ELF-1 (cell line): Measurements from ENCODE around the gene ARMC9.
"Not testable (repeated sequence)": the region's sequence is repeated elsewhere in the genome, so short reads cannot be mapped to it uniquely, and the experiment has no call there.

Experiments used
- DNase-seq: peaks from one replicate; pipeline ENCODE4 v3.0.0-alpha.2; 2016; ENCODE audit warnings: low read depth, low spot score

Gene ARMC9

DNA sequence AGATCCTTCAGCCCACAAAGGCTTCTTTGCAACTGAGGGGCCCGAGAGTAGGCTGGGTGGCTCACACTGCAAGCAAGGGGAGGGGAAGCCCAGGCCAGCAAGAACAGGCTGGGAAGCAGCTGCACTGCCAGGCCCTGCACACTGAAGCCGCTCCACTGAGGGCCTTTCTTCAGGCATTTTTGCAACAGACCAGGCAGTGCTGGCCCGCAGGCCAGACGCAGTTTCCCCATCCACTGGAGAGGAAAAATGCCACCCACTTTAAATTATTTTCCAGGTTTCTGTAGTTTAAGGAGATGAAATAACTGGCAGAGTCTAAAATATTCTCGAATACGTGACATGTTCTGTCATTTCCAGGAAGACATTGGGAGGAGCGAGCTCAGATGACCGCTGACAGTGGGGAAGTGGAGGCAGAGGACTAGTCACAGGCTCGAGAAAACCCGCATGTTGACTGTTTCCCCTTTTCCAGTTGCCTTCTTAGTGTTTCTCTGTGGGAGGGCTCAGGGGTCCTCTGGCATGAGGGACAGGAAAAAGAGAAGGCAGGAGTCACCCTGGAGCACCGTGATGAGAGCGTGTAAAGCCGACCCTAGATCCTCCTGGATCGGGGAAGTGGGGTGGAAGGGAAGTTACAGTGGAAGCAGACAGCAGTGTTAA is 143.8 kb downstream of the ARMC9 start:
- DNase-seq, result peak; percentile 51

DNA sequence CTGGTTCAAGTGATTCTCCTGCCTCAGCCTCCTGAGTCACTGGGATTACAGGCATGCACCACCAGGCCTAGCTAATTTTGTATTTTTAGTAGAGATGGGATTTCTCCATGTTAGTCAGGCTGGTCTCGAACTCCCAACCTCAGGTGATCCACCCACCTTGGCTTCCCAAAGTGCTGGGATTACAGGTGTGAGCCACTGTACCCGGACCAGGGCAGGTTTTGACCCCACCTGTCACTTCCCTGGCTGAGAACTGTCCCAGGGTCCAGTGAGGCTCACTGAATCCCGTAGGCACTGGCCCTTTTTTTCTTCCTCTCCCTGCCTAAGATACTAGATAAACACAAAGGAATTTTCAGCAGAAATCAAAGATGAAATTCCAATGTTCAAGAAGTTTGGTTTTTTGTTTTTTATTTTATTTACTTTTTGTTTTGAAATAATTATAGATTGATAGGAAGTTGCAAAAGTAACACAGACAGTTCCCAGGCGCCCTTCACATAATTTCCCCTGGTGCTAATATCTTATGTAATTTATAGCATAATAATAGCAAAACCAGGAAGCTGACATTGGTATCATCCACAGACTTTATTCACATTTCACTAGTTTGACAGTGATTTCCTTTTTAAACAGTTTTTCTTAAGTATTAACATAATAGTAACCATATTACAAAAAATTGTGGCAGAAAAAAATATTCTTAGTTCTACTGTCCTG is 144.7 kb downstream of the ARMC9 start:
- no peak for DNase-seq

DNA sequence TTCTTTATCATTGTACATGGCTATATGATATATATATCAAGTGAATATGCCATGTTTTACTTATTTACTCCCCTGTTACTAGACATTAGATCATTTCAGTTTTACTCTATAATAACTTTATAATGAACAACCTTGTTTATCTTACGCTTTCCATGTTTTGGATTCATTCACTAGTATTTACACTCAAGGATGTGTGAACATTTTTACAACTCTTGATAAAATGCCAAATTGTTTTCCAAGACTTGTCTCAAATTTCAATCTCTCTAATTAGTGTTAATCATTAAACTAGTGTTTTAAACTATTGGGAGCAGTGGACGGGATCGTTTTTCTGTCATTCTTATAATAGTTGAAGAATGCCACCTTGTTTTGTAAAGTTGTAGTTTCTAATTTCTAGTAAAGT is 145.6 kb downstream of the ARMC9 start:
- DNase-seq, result no peak

DNA sequence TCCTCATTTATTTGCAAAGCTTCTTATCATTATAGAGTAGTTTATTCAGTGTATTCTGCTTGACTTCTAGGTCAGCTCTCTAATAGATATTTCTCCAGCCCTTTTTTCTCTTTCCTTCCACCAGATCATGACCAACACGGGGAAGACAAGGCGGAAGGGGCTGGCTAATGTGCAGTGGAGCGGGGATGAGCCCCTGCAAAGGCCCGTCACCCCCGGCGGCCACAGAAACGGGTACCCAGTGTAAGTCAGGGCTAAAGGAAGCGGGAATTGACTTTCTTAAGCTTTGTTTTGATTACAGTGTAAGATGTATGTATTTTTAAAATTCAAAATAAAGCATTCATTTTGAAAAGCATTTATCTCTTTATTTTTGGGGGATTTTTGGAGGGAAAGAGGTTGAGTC is 146.4 kb downstream of the ARMC9 start:
- no peak for DNase-seq

DNA sequence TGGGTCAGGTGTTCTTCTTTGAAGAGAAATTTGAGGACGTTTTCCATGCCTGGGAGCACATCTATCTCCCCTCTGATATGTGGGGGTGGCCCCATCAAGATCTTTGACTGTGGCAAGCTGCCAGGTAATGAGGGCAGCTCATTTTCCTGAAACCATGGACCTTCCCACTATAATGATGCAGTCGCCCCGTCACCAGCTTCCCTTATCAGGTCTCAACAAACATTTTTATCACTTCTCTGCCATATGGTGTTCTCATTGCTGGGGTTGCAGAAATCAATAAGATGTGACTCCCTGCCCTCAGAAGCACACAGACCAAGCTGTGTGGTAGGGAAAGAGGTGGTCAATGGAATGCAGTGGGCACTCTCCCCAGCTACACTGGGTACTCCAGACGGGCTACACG is 148.7 kb downstream of the ARMC9 start:
- no peak for DNase-seq

DNA sequence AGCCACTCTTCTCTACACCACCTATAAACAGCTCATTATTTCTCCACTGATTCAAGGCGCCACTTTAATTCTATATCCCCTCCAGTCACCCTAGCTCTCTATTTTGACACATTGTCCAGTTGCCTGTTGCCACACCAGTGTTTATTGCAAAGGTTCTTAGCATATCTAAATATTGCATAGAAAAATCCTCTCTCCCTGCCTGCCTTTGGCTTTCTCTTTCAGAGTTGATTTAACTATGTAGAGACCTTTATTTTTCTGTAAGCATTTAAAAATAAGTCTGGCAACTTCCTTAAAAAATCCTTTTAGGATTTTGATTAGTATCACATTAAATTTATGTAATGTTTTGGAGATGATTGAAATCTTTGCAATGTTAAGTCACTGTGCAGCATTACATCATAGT is 149.2 kb downstream of the ARMC9 start:
- DNase-seq, result no peak

DNA sequence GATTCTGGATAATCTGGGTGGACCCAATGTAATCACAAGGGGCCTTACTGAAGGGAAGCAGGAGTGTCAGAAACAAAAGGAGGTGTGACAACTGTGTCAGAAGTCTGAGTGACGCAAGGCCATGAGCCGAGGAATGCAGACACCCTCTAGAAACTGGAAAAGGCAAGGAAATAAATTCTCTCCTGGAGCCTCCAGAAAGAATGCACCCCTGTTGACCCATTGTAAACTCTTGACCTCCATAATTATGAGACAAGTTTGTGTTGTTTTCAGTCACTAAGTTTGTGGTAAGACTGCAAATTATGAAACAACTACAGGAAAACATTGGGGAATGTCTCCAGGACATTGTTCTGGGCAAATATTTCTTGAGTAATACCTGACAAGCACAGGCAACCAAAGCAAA is 149.7 kb downstream of the ARMC9 start:
- DNase-seq, result no peak

DNA sequence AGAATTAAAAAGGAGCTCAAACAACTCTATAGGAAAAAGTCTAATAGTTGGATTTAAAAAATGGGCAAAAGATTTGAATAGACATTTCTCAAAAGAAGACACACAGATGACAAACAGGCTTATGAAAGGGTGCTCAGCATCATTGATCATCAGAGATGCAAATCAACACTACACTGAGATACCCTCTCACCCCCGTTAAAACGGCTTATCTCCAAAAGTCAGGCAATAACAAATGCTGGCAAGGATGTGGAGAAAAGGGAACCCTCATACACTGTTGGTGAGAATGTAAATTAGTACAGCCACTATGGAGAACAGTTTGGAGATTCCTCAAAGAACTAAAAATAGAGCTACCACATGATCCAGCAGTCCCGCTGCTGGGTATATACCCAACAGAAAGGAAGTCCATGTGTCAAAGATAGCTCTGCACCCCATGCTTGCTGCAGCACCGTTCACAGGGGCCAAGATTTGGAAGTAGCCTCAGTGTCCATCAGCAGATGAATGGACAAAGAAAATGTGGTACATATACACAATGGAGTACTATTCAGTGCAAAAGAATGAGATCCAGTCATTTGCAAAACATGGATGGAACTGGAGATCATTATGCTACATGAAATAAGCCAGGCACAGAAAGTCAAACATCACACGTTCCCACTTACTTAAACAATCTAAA is 150.4 kb downstream of the ARMC9 start:
- DNase-seq, result no peak

DNA sequence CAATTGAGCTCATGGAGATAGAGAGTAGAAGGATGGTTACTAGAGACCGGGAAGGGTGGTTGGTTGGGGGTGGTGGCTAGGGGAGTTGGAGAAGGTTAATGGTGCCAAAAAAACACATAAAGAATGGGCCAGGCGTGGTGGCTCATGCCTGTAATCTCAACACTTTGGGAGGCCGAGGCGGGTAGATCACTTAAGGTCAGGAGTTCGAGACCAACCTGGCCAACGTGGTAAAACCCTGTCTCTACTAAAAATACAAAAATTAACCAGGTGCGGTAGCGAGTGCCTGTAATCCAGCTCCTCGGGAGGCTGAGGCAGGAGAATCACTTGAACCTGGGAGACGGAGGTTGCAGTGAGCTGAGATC is 150.9 kb downstream of the ARMC9 start:
- DNase-seq, result not testable (repeated sequence)

DNA sequence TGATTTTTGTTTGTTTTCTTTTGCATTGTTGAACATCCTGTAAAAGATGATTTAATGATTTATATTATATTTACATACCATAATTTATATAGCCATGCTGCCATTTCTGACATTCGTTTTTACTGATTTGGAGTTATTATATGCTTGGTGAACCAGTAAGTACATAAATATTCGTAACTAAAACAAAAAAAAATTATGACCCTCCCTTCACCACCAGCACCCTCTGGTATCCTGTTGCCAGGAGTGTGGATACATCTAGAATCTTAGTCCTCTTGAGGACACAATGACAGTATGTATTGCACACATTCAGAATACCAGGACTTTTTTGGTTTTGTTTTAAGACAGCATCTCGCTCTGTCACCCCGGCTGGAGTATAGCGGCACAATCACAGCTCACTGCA is 153.2 kb downstream of the ARMC9 start:
- DNase-seq, result no peak

DNA sequence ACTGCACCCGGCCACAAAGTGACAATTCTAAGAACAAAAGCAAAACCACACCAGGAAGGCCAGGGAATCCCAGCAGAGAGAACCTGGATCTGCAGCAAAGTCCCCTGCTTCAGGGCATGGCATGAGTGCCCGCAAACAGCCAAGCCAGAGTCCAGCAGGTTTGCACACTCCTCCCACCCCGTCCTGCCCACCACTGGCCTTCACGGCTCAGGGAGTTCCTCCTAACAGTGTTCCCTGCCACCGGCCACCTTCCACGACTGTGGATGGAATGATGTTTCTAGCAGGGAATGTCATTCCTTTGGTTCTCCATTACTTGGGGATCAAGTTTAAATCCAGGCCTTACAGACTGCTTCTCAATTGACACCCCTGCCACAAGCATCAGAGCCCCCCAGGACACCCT is 155.0 kb downstream of the ARMC9 start:
- no peak for DNase-seq

DNA sequence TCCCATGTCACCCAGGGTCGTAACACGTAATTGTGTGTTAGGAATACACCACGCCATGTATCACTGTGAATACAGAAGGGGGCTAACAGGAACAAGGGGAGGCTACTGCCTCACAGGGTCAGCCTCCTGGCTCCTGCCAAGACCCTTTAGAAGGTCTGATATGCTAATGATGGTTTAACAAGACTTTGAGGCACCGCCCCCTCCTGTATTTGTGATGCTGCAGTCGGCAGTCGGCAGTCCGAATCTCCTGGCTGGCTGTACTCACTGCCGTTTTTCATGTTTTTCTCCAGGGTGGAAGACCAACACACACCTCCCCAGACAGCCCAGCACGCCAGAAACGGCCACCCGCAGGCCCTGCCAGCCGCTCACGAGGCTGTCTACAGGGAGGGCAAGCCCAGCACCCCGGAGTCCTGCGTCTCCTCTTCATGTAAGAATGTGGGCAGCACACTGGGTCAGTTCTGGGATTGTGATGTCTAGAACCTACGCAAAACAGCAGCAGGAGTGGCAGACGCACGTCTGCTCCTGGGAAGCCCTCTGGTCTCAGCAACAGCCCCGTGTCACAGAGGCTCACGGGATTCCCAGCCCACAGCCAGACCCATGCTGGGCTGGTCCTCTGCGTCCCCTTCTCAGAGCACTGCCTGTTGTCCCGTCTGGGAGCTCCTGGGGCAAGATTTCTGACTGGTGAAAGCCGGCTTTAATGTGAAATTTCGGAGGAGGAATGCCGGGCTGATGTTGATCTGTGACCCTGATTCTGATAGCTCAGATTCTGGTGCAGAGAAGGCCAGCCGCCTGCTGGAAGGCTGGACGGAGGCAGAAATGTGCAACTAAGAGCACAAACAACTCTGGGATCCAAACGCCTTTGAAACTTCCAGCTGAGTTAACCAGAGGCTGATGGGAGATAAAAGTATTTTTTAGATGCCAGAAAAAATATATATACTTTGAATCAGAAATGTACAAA is 157.4 kb downstream of the ARMC9 start:
- DNase-seq, result peak; percentile 79

DNA sequence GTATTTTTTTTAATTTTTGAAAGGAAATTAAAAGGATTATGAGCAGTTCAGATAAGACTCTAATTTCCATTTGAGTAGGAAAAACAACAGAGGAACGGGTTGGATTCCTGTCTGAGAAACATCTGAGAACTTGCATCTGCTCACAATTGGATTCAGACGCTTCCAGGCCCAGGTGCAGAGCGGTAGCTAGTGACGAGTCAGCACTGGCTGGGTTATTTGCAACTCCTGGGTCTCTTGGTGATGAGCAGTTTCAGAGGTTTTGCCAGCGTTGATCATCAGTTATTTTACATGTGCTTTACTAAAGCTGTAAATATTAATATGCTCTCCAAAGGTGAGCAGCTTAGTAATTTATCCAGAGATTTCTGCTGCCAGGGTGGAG is 158.0 kb downstream of the ARMC9 start:
- DNase-seq, result no peak

DNA sequence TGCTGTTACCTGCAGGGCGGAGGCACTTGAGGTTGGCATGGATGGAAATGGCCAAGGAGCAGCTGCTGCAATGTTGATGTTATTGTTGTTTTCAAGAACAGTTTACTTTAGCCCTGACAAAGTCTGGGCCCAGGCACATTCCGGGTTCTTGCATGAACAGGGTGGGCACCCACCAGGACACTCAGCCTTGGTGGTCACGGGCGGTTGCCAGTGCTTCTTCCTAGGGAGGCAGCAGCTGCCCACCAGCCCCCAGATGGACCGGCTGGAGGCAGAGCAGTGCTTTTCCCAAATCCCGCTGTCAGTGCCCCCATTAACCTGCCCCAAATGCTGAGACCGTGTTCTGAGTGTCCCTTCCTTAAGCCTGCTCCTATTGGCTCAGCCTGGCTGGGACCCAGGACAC is 158.6 kb downstream of the ARMC9 start:
- DNase-seq, result no peak

DNA sequence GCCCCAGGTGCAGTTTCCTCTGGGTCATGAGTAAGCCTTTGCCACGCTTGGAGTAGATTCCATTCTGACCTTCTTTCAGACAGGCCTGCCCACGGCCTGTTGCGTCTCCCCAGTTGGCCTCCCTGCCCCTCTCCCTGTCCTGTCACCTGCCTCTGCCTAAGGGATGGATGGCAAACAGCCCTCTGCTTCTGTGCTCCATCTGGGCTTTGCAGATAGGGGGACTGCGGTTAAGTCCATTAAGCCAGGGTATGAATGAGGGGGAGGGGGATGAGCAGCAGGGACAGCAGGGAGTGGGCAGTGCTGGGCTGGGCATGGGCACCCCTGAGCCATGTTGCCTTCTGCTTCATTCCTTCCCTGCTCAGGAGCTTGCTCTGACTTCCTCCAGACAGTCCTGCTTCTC is 159.5 kb downstream of the ARMC9 start:
- DNase-seq, result no peak

DNA sequence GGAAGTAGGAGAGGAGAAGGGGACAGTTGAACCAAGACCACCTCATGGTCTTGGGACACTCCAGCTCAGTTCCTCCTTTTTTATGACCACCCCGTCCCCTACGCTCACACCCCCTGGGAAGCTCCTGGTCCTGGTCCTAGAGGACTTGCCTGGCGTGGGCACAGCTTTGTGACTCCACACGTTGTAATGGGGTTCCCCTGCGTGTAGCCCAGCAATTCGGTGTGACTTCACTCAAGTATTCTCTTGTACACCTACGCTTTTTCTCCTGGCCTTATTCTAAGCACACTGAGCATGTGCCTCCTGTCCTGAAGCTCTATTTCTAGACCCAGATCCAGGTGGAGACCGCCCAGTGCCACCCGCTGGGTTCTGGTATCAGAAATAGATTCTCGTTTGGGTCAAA is 161.0 kb downstream of the ARMC9 start:
- no peak for DNase-seq

DNA sequence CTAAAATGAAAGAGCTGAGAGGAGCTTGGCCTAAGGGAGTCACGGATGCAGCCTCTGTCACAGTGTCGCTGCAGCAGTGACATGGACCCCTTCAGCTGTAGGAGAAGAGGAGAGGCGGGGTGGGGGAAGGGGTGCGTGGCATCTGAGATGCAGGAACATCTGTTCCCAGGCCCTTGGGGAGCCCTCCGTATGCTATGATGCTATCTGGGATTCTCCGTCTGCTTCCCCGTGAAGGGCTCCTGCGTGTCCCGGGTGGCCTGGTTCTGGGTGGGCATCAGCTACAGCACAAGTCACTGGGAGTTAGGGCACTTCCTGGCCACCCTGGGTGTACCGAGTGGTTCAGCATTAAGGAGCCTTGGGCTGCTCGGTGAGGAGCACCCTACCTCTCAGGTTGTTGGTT is 161.5 kb downstream of the ARMC9 start:
- no peak for DNase-seq

DNA sequence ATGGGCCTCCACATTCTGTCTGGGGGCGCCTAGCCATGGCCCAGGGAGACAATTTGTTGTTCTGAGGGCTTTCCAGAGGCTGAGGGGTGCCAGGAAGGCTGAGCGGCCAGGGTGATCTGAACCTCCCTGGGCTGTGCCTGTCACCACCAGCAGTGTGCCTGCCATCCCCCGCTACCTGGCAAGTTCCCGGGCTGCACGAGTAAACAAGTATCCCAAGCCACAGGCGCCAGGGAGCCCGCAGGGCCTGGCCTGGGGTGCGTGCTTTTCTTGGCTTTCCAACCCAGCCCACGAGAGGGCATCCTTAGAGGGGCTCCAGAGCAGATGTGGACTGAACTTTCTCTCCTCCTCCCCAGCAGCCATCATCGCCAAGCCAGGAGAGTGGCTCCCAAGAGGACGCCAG is 162.0 kb downstream of the ARMC9 start:
- DNase-seq, result peak; percentile 60

DNA sequence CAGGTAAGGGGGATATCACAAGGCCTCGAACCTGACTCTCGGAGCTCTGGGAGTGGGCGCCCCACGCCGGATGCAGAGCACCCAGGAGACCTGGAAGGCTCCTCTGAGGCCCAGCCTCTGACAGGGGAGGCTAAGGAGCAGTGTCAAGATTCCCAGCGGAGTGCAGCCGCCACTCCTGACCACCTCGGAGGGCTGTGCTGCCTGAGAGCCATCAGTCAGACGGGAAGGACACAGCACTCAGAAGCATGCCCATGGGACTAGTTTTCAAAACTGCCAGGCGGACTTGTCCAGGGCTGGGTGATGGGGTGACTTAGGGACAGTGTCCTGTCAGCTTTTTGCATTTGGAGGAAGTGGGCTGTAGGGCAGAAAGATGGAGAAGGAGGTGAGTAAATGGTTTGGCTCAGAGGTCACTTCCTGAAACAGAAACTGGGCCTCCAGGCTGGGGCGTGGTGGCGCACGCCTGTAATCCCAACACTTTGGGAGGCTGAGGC is 162.5 kb downstream of the ARMC9 start:
- no peak for DNase-seq

DNA sequence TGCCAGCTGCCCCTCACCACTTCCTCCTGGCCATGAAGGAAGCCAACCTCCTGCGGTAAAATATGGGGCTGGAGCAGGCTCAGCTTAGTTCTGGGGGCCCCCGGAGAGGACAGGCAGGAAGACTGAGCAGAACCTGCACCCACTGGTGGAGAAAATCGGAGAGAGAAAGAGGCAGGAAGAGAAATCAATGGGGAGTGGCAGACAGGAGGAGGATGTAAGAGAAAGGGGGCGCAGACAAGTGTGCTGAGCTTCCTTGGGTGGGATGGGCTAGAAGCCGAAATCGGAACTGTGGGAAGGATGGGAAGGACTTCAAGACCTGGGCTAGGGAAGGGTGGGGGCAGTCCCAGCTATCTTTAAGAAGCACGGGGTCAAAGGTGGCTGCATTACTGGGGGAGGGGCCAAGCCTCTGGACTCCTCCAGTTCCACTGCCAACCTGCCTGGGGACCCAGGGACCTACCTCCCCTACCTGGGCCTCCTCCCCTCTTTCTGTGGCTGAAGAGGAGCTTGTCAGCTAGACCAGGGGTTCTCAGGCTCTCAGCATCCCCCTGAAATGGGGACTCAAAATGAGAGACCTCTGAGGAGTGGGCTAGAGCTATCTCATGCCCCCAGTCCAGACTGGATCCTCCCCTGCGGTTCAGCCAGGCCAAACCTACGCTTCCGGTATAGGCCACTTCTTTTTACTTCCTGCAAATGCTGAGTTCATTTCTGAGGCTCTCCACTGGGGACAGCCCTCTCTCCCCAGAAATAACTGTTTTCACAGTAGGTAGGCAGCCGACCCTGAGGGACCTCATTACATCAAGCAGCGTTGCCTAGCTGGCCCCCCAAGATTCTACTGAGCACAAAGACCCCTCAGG is 163.5 kb downstream of the ARMC9 start:
- no peak for DNase-seq
